CMK (cell line): Measurements from ENCODE around the gene HTRA3.

Experiments used
- DNase-seq: peaks from one replicate; pipeline ENCODE4 v3.0.0-alpha.2; 2010; ENCODE audit warnings: low read depth

The HTRA3 gene

DNA sequence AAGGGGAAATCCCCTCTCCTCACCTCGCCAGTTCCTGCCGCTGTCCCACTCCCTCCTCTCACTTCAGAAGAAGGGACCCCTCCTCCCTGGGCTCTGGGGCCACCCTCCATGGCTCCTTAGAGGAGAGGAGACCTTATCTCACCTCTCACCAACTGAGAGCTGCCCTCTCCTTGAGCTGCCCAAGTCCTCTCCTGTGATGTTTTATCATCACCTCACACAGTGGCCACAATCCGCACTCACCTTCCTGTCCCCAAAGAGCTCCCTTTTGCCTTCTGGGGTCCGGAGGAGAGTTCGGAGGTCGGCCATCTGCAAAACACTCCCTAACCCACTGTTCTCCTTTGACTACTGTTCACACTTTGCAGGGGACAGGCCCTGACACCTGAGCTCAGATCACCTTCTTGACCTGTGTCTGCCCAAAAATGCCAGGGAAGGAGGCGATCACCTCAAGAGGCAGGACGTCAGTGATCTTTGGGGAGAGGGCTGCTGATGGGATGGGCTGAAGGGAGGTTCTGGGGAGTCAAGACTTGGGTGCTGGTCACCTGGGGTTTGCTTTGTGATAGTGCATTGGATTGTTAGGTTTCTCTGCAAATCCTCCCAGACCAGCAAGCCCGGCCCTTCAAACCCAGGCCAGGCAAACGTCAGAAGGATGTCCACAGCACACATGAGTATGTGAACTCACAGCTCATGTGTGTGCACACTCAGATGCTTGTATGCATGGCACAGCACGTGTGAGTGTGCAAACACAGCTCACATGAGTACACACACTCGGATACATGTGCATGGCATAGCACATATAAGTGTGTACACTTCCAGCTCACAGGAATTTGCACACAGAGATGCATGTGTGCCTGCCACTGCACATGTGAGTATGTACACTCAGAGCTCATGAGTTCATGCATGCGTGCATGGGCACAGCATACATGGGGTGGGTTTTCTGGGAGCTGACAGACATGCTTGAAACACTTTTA, 41.8 kb downstream of the HTRA3 start:
- no peak for DNase-seq

DNA sequence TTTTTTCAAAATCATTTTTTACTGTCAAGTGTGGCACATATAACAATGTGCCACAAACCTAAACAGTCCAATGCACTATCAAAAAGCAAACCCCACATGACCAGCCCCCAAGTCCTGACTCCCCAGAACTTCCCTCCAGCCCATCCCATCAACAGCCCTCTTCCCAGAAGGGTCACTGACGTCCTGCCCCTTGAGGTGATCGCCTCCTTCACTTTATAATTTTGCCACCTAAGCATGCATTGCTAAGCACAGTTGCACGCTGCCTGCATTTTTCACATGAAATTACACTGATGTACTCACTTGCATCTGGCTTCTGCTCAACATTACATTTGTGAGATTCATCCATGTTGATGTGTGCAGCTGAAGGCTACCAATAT, 42.5 kb downstream of the HTRA3 start:
- DNase-seq, result no peak

DNA sequence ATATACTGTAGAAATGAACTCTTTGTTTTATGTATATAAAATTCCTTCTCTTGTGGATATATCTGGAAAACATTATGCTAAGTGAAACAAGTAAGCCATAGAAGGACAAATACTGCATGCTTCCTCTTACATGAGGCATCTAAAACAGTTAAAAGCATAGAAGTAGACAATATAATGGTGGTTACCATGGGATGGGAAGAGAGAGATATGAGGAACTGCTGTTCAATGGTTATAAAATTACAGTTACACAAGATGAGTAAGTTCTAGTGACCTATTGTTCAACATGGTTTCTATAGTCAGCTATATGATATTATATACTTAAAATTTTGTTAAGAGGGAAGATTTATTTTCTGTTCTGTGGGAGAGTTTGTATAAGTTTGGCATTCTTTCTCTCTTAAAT, 43.4 kb downstream of the HTRA3 start:
- no peak for DNase-seq

DNA sequence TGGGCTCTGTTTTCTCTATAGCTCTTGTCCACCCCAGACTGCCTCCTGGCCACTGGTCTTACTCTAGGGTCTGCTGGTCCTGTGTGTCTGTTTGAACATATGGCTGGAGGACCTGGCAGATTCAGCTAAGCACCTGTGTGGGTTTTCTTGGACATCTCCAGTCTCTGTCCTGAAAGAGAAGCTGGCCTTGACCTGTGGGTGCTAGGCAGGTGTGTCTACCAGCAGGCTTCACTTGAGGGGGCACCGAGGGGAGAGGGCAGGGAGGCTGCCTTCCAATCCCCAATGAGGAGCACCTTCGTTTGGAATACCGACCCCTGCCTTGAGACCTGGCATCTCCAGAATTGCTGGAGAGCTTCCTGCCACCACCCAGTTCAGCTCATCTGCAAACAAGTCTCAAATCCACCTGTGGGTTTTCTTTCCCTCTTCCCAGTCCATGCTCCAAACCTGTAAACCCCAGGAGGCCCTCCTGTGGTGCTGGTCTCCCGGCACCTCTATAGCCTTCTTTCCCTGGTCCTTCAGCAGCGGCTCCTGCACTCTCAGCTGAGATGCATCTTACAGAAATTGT, 45.2 kb downstream of the HTRA3 start:
- no peak for DNase-seq

GRCh38 chr4:8315435-8316250, 46.1 kb downstream of the HTRA3 start:
- no peak for DNase-seq

DNA sequence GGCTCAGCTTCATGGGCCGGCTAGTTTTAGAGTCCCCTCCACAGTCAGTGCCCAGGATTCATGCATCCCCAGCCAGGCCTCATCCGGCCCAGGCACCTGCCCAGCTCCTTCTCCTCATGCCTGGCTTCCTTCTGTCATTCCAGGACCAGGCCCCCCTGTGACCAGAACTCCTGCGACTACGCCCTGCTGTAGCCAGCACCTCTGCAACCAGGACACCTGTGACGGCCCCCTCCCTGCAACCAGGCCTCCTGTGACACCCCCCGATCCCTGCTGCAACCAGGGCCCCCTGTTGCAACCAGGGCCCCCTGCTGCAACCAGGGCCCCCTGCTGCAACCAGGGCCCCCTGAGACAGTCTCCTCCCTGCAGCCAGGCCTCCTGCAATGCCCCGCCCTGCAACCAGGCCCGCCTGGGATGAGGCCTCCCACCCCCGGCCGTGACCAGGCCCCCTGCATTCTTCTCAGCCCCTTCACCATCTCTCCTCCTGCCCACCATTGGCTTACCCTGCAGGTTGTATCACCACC, 46.8 kb downstream of the HTRA3 start:
- no peak for DNase-seq

GRCh38 chr4:8316911-8317351, 47.4 kb downstream of the HTRA3 start:
- DNase-seq, result no peak

DNA sequence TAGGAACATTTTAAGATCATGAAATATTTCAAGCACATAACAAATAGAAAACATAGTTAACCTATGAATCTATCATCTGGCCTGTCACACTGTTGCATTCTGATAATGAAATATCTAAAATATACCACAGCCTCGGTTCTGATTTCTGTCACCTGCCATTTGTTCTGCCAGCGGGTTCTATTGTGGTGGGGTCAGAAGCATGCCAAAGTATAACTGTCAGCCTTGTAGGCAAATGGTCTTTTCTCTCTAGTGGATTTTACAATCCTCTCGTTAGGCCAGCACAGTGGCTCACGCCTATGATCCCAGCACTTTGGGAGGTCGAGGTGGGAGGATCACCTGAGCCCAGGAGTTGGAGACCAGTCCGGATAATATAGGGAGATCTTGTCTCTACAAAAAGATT, 47.9 kb downstream of the HTRA3 start:
- no peak for DNase-seq

GRCh38 chr4:8318509-8318908, 49.0 kb downstream of the HTRA3 start:
- no peak for DNase-seq

GRCh38 chr4:8319061-8319460, 49.5 kb downstream of the HTRA3 start:
- DNase-seq, result no peak

DNA sequence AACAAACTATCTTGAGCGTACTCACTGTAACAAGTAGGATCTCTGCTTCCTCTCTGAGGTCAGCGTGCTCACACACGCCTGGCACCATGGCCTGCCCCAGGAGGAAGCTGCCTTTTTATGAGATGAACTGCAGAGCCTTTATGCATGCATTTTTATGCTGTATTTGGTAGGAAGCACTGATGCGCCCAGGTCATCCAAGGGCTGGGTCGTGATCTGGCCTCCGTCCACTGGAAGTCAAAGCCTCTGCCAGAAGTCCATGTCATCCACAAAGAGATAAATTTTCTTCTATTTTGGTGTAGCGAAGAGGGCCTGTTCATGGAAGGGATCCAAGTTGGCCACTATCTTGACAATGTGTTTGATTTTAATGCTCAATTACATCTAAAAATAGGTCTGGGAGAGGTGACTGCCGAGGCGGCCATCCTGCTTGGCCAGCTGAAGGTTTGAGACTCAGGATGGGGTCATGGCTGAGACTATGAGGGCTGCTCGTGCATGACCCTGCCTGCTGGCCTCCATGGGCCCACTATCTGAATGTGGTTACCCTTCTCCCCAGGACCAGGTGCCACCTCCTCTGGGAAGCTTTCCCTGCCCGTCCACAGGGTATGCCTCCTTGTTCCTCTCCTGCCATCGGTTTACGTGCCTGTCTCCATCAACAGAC, 50.3 kb downstream of the HTRA3 start:
- no peak for DNase-seq

DNA sequence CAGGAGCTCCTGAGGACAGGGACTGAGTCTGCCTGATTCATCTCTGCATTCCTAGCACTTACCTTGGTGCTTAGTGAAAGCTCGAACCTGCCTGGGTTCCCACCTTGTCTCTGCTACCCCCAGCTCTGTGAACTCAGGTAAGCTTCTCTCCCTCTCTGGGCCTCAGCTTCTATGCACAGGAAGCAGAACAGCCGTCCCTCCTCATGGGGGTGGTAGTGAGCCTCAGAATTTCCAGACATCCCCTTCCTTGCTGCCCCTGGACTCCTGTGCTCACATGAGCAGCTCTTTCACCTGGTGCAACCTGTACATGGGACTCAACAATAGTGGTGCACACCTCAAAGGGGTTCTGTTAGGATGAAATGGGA, 50.8 kb downstream of the HTRA3 start:
- DNase-seq, result no peak

DNA sequence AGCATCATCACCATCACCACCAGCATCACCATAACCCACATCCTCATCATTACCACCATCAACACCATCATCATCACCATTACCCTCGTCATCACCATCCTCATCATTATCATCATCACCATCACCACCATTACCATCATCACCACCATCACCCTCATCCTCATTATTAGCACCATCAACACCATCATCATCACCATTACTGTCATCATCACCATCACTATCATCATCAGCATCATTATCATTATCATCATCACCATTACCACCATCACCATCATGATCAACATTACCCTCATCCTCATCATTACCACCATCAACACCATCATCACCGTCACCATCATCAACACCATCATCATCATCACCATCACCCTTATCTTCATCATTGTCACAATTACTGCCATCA, 51.7 kb downstream of the HTRA3 start:
- DNase-seq, result no peak

DNA sequence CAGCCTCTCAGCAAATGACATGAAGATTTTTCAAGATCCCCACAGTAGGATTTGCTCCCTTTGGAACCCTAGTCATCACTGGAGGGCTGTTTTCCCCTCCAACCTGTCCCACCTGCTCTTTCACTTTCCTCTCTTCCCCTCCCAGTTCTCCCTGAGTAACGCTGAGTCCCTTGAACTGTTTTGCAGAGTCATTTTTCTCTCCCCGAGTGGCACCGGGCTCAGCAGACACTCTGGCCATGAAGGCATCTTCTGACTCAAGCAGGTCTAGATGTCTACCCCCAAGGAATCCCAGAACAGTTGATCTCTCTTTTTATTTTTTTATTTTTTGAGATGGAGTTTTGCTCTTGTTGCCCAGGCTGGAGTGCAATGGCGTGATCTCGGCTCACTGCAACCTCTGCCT, 52.2 kb downstream of the HTRA3 start:
- DNase-seq, result no peak

GRCh38 chr4:8322794-8323704, 53.5 kb downstream of the HTRA3 start:
- no peak for DNase-seq

DNA sequence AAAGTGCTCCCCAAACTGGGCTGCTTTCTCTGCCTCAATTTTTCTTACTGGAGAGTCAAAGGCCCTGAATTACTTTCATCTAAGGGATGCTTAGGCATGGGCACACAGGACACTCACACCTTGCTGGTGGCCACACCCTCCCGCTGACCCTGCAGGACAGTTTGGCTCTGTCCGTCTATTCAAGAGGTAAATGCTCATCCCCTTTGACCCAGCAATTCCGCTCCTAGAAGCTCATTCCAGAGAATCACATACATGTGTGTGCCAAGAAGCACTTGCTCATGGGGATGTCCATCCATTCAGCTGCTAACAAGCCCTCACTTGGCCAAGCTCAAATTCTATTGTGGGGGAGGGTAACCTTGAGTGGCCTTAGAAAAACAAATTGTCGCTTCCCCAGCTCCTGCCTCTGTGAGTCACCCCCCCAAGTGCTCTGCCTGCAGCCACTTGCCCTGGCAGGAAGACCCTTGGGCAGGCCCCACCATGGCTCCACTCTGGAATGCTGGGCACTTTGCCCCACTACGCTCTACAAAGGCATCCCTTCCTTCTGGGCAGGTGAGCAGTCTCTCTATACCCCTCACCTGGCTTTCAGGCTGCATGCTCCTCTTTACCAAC, 54.5 kb downstream of the HTRA3 start:
- DNase-seq, result no peak

- no peak for DNase-seq
Measured at GRCh38 chr4:8324640-8325239, 55.2 kb downstream of the HTRA3 start.

DNA sequence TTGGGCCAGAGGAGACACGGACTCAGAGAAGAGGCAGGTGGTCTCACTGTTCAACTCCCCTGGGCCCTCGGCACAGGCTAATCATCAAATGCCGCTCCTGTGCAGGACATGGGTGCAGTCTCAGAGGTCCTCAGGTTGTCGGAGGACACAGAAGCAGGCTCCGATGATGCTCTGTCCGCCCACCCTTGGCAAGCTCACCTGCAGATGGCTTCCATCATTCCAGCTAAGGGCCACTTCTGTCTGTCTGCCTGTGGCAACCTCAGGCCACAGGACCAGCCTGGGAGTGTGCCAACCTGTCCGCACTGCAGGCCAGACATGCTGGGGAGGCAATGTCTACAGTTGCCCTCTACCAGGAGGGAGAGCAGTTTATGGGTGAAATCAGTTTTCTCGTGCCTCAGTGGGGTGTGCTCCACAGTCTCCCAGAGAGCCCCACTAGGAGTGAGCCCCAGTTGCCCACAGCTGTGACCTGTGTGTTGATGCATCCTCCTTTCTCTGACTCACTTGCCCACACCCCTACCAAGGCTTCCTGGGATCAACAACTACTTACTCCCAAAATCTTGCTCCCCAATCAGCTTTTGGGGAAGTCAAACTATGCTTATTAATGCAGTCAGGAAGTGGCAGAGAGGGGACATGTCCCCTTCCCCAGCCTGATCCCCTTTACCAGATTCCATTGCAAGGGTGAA, 55.9 kb downstream of the HTRA3 start:
- DNase-seq, result no peak

GRCh38 chr4:8326206-8326605, 56.7 kb downstream of the HTRA3 start:
- no peak for DNase-seq

DNA sequence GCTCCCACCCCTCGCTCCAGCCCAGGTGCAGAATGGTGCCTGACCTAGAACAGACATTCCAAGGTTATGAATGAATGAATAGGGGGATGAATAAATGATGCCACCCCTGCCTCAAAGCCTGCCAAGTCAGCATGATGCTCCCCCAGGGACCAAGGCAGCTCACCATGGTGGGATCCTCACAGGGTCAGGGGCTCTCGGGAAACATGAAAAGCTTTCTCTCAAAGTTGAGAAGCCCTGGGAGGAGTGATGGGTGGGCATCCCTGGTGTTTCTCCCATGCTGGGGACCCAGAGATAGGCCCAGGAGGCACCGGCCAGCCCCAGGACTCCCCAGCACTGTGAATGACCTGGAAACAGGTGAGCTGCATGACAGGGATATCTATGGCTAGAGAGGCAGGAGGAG, 58.9 kb downstream of the HTRA3 start:
- no peak for DNase-seq
